ENCODE measurements around the gene MMP1.
A peak's percentile ranks its signal among the peaks of the same experiment; 100 is the strongest.

MMP1 gene

GRCh38 chr11:102824556-102824955, 26.6 kb upstream of the MMP1 start:
- no peak for DNase-seq (ENCODE audit: low spot score in 2 of 2)
- no peaks in the 10 kb centered on the region for H3K36me3 Mint-ChIP-seq
- H3K27ac Mint-ChIP-seq, result no peak overlapping the region

GRCh38 chr11:102819491-102819890, 21.5 kb upstream of the MMP1 start:
- Mint-ChIP-seq H3K27ac (no peak overlapping the region), H3K4me3 (no peak overlapping the region), H3K36me3 (no peaks in the 10 kb centered on the region), H3K4me1 (no peaks in the 10 kb centered on the region), H3K9me3 (peaks cover 8% of the 10 kb centered on the region)
- no peak for DNase-seq (ENCODE audit: low spot score in 2 of 2)
- ATAC-seq, result no peak

More at GRCh38 chr11:102824556-102824955, 26.6 kb upstream of the MMP1 start:
- Mint-ChIP-seq H3K4me1 (no peaks in the 10 kb centered on the region), H3K9me3 (no peaks in the 10 kb centered on the region), H3K4me3 (no peak overlapping the region)
- ATAC-seq, result no peak

GRCh38 chr11:102813484-102813883, 15.5 kb upstream of the MMP1 start:
- Mint-ChIP-seq H3K27ac (no peak overlapping the region), H3K36me3 (no peaks in the 10 kb centered on the region), H3K4me1 (no peaks in the 10 kb centered on the region), H3K9me3 (peaks cover 11% of the 10 kb centered on the region), H3K4me3 (no peak overlapping the region)
- ATAC-seq (no peak), DNase-seq (ENCODE audit: low spot score in 2 of 2) (no peak)

- no peaks in the 10 kb centered on the region for H3K36me3 Mint-ChIP-seq
- DNase-seq (ENCODE audit: low spot score in 2 of 2) (no peak), ATAC-seq (no peak)
- peaks cover 8% of the 10 kb centered on the region for H3K9me3 Mint-ChIP-seq
- H3K27ac Mint-ChIP-seq, result no peak overlapping the region
- no peaks in the 10 kb centered on the region for H3K4me1 Mint-ChIP-seq
- no peak overlapping the region for H3K4me3 Mint-ChIP-seq
Measured at GRCh38 chr11:102812188-102812587, 14.2 kb upstream of the MMP1 start.

- no peak for ATAC-seq
- H3K4me1 Mint-ChIP-seq, result no peaks in the 10 kb centered on the region
Measured at GRCh38 chr11:102810950-102811660, 13.1 kb upstream of the MMP1 start.

GRCh38 chr11:102809971-102810370, 12.0 kb upstream of the MMP1 start:
- Mint-ChIP-seq H3K4me1 (no peaks in the 10 kb centered on the region), H3K27ac (no peak overlapping the region), H3K36me3 (no peaks in the 10 kb centered on the region), H3K4me3 (no peak overlapping the region), H3K9me3 (peaks cover 3% of the 10 kb centered on the region)
- DNase-seq (ENCODE audit: low spot score in 2 of 2) (no peak), ATAC-seq (no peak)

More at GRCh38 chr11:102810950-102811660, 13.1 kb upstream of the MMP1 start:
- Mint-ChIP-seq H3K4me3 (no peak overlapping the region), H3K27ac (no peak overlapping the region), H3K9me3 (peaks cover 3% of the 10 kb centered on the region), H3K36me3 (no peaks in the 10 kb centered on the region)
- DNase-seq (ENCODE audit: low spot score in 2 of 2), result no peak

- H3K9me3 Mint-ChIP-seq, result no peaks in the 10 kb centered on the region
- ATAC-seq (peak; percentile 49), DNase-seq (ENCODE audit: low spot score in 2 of 2) (no peak)
- H3K27ac Mint-ChIP-seq, result no peak overlapping the region
- H3K4me3 Mint-ChIP-seq, result no peak overlapping the region
- no peaks in the 10 kb centered on the region for H3K36me3 Mint-ChIP-seq
- H3K4me1 Mint-ChIP-seq, result no peaks in the 10 kb centered on the region
Measured at GRCh38 chr11:102807921-102808320, 10.0 kb upstream of the MMP1 start.

GRCh38 chr11:102806296-102806695, 8.3 kb upstream of the MMP1 start:
- no peak for ATAC-seq
- no peaks in the 10 kb centered on the region for H3K9me3 Mint-ChIP-seq
- no peaks in the 10 kb centered on the region for H3K4me1 Mint-ChIP-seq
- DNase-seq (ENCODE audit: low spot score in 2 of 2), result no peak
- H3K4me3 Mint-ChIP-seq, result no peak overlapping the region
- H3K36me3 Mint-ChIP-seq, result no peaks in the 10 kb centered on the region
- H3K27ac Mint-ChIP-seq, result no peak overlapping the region

GRCh38 chr11:102802341-102802740, 4.4 kb upstream of the MMP1 start:
- Mint-ChIP-seq H3K27ac (no peak overlapping the region), H3K4me3 (no peak overlapping the region), H3K4me1 (no peaks in the 10 kb centered on the region), H3K36me3 (no peaks in the 10 kb centered on the region), H3K9me3 (no peaks in the 10 kb centered on the region)
- ATAC-seq (peak; percentile 21), DNase-seq (ENCODE audit: low spot score in 2 of 2) (no peak)

GRCh38 chr11:102800767-102801166, 2.8 kb upstream of the MMP1 start:
- Mint-ChIP-seq H3K9me3 (no peaks in the 10 kb centered on the region), H3K36me3 (no peaks in the 10 kb centered on the region), H3K4me1 (no peaks in the 10 kb centered on the region), H3K27ac (no peak overlapping the region), H3K4me3 (no peak overlapping the region)
- DNase-seq (ENCODE audit: low spot score in 2 of 2) (no peak), ATAC-seq (no peak)

- Mint-ChIP-seq H3K36me3 (no peaks in the 10 kb centered on the region), H3K4me3 (no peak overlapping the region), H3K27ac (no peak overlapping the region), H3K4me1 (no peaks in the 10 kb centered on the region), H3K9me3 (no peaks in the 10 kb centered on the region)
- no peak for DNase-seq (ENCODE audit: low spot score in 2 of 2)
- no peak for ATAC-seq
Measured at GRCh38 chr11:102799681-102800340, 1.9 kb upstream of the MMP1 start.

- peak; percentile 60 for ATAC-seq
- Mint-ChIP-seq H3K27ac (no peak overlapping the region), H3K36me3 (no peaks in the 10 kb centered on the region), H3K9me3 (no peaks in the 10 kb centered on the region), H3K4me3 (no peak overlapping the region), H3K4me1 (no peaks in the 10 kb centered on the region)
- peak in 1 of 2 donors; percentile 51 for DNase-seq (ENCODE audit: low spot score in 2 of 2)
Measured at GRCh38 chr11:102794382-102794781, 3.6 kb downstream of the MMP1 start.

- Mint-ChIP-seq H3K36me3 (no peaks in the 10 kb centered on the region), H3K27ac (no peak overlapping the region), H3K9me3 (no peaks in the 10 kb centered on the region), H3K4me1 (no peaks in the 10 kb centered on the region), H3K4me3 (no peak overlapping the region)
- DNase-seq (ENCODE audit: low spot score in 2 of 2) (no peak), ATAC-seq (no peak)
Measured at GRCh38 chr11:102793677-102794290, 4.2 kb downstream of the MMP1 start.

GRCh38 chr11:102792604-102793003, 5.4 kb downstream of the MMP1 start:
- Mint-ChIP-seq H3K36me3 (no peaks in the 10 kb centered on the region), H3K4me1 (no peaks in the 10 kb centered on the region), H3K27ac (no peak overlapping the region), H3K9me3 (no peaks in the 10 kb centered on the region), H3K4me3 (no peak overlapping the region)
- no peak for ATAC-seq
- DNase-seq (ENCODE audit: low spot score in 2 of 2), result no peak

- ATAC-seq (no peak), DNase-seq (ENCODE audit: low spot score in 2 of 2) (no peak)
- Mint-ChIP-seq H3K4me1 (no peaks in the 10 kb centered on the region), H3K27ac (no peak overlapping the region), H3K9me3 (no peaks in the 10 kb centered on the region), H3K4me3 (no peak overlapping the region), H3K36me3 (no peaks in the 10 kb centered on the region)
Measured at GRCh38 chr11:102791271-102792036, 6.5 kb downstream of the MMP1 start.
